Measurements from ENCODE around the gene SYTL1. TPM values are rescaled to one million over a fixed set of nuclear protein-coding genes. Genes with fewer than 3 reads are reported as not detected.

Gene SYTL1
- total and polyA plus RNA-seq, 9 of the 15 experiments (the other 6 are each of a cell fraction or from before 2014, with no cell fraction given), result 0.04 to 9.3 (median 1.7) TPM

- TF ChIP-seq ELF1 (tag; IDR thresholded peaks at IDR 0.05), result no peak
These were observed 19.7 kb downstream of the SYTL1 start (continued) for GRCh38 chr1:27361553-27361952.

- H4K20me1 ChIP-seq (replicated peaks; ENCODE audit: control insufficient read depth, insufficient read depth, low read length), result peaks cover 5% of the 10 kb centered on the region; the same call in 1 of the 2 replicates
- CTCF ChIA-PET (ENCODE audit: low intra/inter-chr PET ratio), result no interaction called here
- H3K4me1 ChIP-seq (replicated peaks in 1 of 2; ENCODE audit: control insufficient read depth in 2 of 2, insufficient read depth in 2 of 2, low read length in 2 of 2), result peaks cover 19 to 62% of the 10 kb centered on the region in 2 experiments; a peak in 4 of 5 replicates
- no peak overlapping the region for H3K4me2 ChIP-seq (ENCODE audit: insufficient read depth, low read length)
- no peaks in the 10 kb centered on the region for H3K79me2 ChIP-seq (ENCODE audit: control insufficient read depth, insufficient read depth, low read length)
- DNase-seq (ENCODE audit: extremely low read depth in 1 of 4, low spot score in 3 of 4), result no peak
- POLR2A ChIA-PET, result interaction anchor here (0.5 to 3.3 kb wide), 5 partner anchors 11 to 38 kb away, joined by 3 to 20 read pairs (median 9); partner anchors contain the start of gene CD164L2
- 79% methylated on average over 26 of the region's 26 CpGs for WGBS (ENCODE audit: insufficient coverage, low coverage, missing lambda C conversion rate)
- no peak for ATAC-seq
- no peaks in the 10 kb centered on the region for H3K9me3 ChIP-seq (replicated peaks; ENCODE audit: control insufficient read depth, insufficient read depth, low read depth, low read length)
- in situ Hi-C loops (cut with MboI), result no loop called here
- no peaks in the 10 kb centered on the region for H3K9me1 ChIP-seq (ENCODE audit: control insufficient read depth, insufficient read depth, low read length)
- H3K27ac ChIP-seq (ENCODE audit: extremely low read depth, low read depth, low read length), result no peak overlapping the region
- FAIRE-seq, result no peak
- no peaks in the 10 kb centered on the region for H3K36me3 ChIP-seq (ENCODE audit: control insufficient read depth, insufficient read depth, low read length)
- H3K27me3 ChIP-seq (ENCODE audit: control insufficient read depth in 2 of 2, insufficient read depth in 2 of 2, low read length in 2 of 2), result no peaks in the 10 kb centered on the region
- H3K4me3 ChIP-seq, result no peak overlapping the region
- H2AFZ ChIP-seq (ENCODE audit: low read depth, low read length), result no peak overlapping the region
- no TSS peak for BruUV-seq (replicated peaks)
- H3K9ac ChIP-seq (ENCODE audit: insufficient read depth in 1 of 2, low read depth in 2 of 2, low read length in 2 of 2), result peak overlapping the region in 1 of 2 experiments; percentile 71; a peak in 2 of 4 replicates
- intact Hi-C loops (cut with micrococcal nuclease), result loop anchor here (10.0 kb wide), 1 partner anchor 169 kb away; no protein-coding TSS in a partner anchor
- no peak for TF ChIP-seq ZNF695 (CRISPR knock-in tag; IDR thresholded peaks at IDR 0.05)
- no peak for TF ChIP-seq AFF4 (CRISPR knock-in tag; IDR thresholded peaks at IDR 0.05)
- peak; percentile 88 for TF ChIP-seq NR2C2 (CRISPR knock-in tag; IDR thresholded peaks at IDR 0.05)
- TF ChIP-seq NR2C2 (tag; IDR thresholded peaks at IDR 0.05), result peak; percentile 86
- TF ChIP-seq TCF7L2 (IDR thresholded peaks at IDR 0.05; ENCODE audit: low read depth, low read length), result no peak
- no peak for TF ChIP-seq SRSF3 (IDR thresholded peaks at IDR 0.05; ENCODE audit: insufficient read depth, low read length)
- TF ChIP-seq ZSCAN29 (IDR thresholded peaks at IDR 0.05), result no peak
- no peak for TF ChIP-seq PHF20 (IDR thresholded peaks at IDR 0.05; ENCODE audit: partially characterized antibody)
- peak; percentile 95 for TF ChIP-seq NR2C1 (IDR thresholded peaks at IDR 0.05)
- TF ChIP-seq NR2C1 (tag; IDR thresholded peaks at IDR 0.05), result peak; percentile 91
- no peak for TF ChIP-seq NFIC (IDR thresholded peaks at IDR 0.05)
- TF ChIP-seq ZNF511 (CRISPR knock-in tag; IDR thresholded peaks at IDR 0.05), result 0 out of 2 replicates have a peak, but pooled peaks have one; percentile 6
- TF ChIP-seq, protein P1, sequence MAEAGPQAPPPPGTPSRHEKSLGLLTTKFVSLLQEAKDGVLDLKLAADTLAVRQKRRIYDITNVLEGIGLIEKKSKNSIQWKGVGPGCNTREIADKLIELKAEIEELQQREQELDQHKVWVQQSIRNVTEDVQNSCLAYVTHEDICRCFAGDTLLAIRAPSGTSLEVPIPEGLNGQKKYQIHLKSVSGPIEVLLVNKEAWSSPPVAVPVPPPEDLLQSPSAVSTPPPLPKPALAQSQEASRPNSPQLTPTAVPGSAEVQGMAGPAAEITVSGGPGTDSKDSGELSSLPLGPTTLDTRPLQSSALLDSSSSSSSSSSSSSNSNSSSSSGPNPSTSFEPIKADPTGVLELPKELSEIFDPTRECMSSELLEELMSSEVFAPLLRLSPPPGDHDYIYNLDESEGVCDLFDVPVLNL (CRISPR knock-in tag; IDR thresholded peaks at IDR 0.05; ENCODE audit: low read depth), result 0 out of 2 replicates have a peak, but pooled peaks have one; percentile 34
- 0 out of 4 replicates have a peak, but pooled peaks of 1 of the 2 experiments have one; percentile 32 for TF ChIP-seq HDAC1 (IDR thresholded peaks at IDR 0.05)
These were observed 22.2 kb downstream of the SYTL1 start for GRCh38 chr1:27363766-27364695.

Data from K562 (cell line).